ENCODE results near the gene DBET. TPM values are rescaled to one million over a fixed set of nuclear protein-coding genes. Genes with fewer than 3 reads are reported as not detected.
"Not testable (repeated sequence)": the region's sequence is repeated elsewhere in the genome, so short reads cannot be mapped to it uniquely, and the experiment has no call there.

Gene DBET
- total RNA-seq, 2 donors from 2014 or later, result not detected

- H3K4me1 ChIP-seq (ENCODE audit: control insufficient read depth, insufficient read depth, low read length); H3K36me3 Mint-ChIP-seq (ENCODE audit: low read depth); H3K4me1 Mint-ChIP-seq; H3K27me3 ChIP-seq (ENCODE audit: control insufficient read depth, insufficient read depth, low read length, poor library complexity, severe bottlenecking); DNase-seq; H3K9ac ChIP-seq (ENCODE audit: extremely low read depth, low read length, poor library complexity, severe bottlenecking); H3K4me3 Mint-ChIP-seq; H3K27me3 Mint-ChIP-seq (ENCODE audit: insufficient read depth); H3K27ac ChIP-seq (ENCODE audit: low read depth, low read length); H3K9me3 ChIP-seq (ENCODE audit: control insufficient read depth, low read length); H3K27ac Mint-ChIP-seq; H3K36me3 ChIP-seq (ENCODE audit: control insufficient read depth, insufficient read depth, low read length); H3K4me3 ChIP-seq (ENCODE audit: low read length): not testable (repeated sequence)
- peaks cover 13% of the 10 kb centered on the region for H3K9me3 Mint-ChIP-seq
- 58% methylated on average over 4 of the region's 4 CpGs; no CpG with 5 or more reads in 1 of the 2 experiments for WGBS, 2 experiments (ENCODE audit: insufficient coverage in 1 of 2, insufficient read length in 1 of 2)
These were observed 5.3 kb upstream of the DBET start for GRCh38 chr4:190058997-190059396.

GRCh38 chr4:190064805-190065204 lies 503 bp downstream of the DBET start:
- not testable (repeated sequence) for H3K27ac Mint-ChIP-seq; H3K36me3 ChIP-seq (ENCODE audit: control insufficient read depth, insufficient read depth, low read length); H3K27me3 ChIP-seq (ENCODE audit: control insufficient read depth, insufficient read depth, low read length, poor library complexity, severe bottlenecking); H3K9me3 ChIP-seq (ENCODE audit: control insufficient read depth, low read length); H3K4me1 ChIP-seq (ENCODE audit: control insufficient read depth, insufficient read depth, low read length); H3K4me3 Mint-ChIP-seq; H3K9ac ChIP-seq (ENCODE audit: extremely low read depth, low read length, poor library complexity, severe bottlenecking); H3K36me3 Mint-ChIP-seq (ENCODE audit: low read depth); DNase-seq; H3K4me3 ChIP-seq (ENCODE audit: low read length); H3K27me3 Mint-ChIP-seq (ENCODE audit: insufficient read depth); H3K27ac ChIP-seq (ENCODE audit: low read depth, low read length); H3K4me1 Mint-ChIP-seq
- WGBS, 2 experiments (ENCODE audit: insufficient coverage in 1 of 2, insufficient read length in 1 of 2), result 76% methylated on average over 3 of the region's 3 CpGs; no CpG with 5 or more reads in 1 of the 2 experiments
- peaks cover 16% of the 10 kb centered on the region for H3K9me3 Mint-ChIP-seq

- not testable (repeated sequence) for H3K36me3 Mint-ChIP-seq (ENCODE audit: low read depth); H3K9ac ChIP-seq (ENCODE audit: extremely low read depth, low read length, poor library complexity, severe bottlenecking); DNase-seq; H3K27ac ChIP-seq (ENCODE audit: low read depth, low read length); H3K4me3 Mint-ChIP-seq; H3K27ac Mint-ChIP-seq; H3K36me3 ChIP-seq (ENCODE audit: control insufficient read depth, insufficient read depth, low read length); H3K9me3 ChIP-seq (ENCODE audit: control insufficient read depth, low read length); H3K27me3 ChIP-seq (ENCODE audit: control insufficient read depth, insufficient read depth, low read length, poor library complexity, severe bottlenecking); H3K4me1 ChIP-seq (ENCODE audit: control insufficient read depth, insufficient read depth, low read length); H3K4me3 ChIP-seq (ENCODE audit: low read length); H3K4me1 Mint-ChIP-seq; H3K27me3 Mint-ChIP-seq (ENCODE audit: insufficient read depth); H3K9me3 Mint-ChIP-seq
- WGBS, 2 experiments (ENCODE audit: insufficient coverage in 1 of 2, insufficient read length in 1 of 2), result 56 to 71% methylated on average over 8 to 25 of the region's 45 CpGs
These were observed 4.0 kb downstream of the DBET start for GRCh38 chr4:190068351-190068750.

- not testable (repeated sequence) for H3K4me3 ChIP-seq (ENCODE audit: low read length); H3K9ac ChIP-seq (ENCODE audit: extremely low read depth, low read length, poor library complexity, severe bottlenecking); H3K27me3 ChIP-seq (ENCODE audit: control insufficient read depth, insufficient read depth, low read length, poor library complexity, severe bottlenecking); H3K36me3 Mint-ChIP-seq (ENCODE audit: low read depth); H3K9me3 ChIP-seq (ENCODE audit: control insufficient read depth, low read length); H3K27ac ChIP-seq (ENCODE audit: low read depth, low read length); H3K27me3 Mint-ChIP-seq (ENCODE audit: insufficient read depth); H3K27ac Mint-ChIP-seq; H3K9me3 Mint-ChIP-seq; DNase-seq; H3K36me3 ChIP-seq (ENCODE audit: control insufficient read depth, insufficient read depth, low read length); H3K4me1 ChIP-seq (ENCODE audit: control insufficient read depth, insufficient read depth, low read length); H3K4me1 Mint-ChIP-seq; H3K4me3 Mint-ChIP-seq
- no CpG with 5 or more reads among the region's 27 CpGs for WGBS, 2 experiments (ENCODE audit: insufficient coverage in 1 of 2, insufficient read length in 1 of 2)
These were observed 28.8 kb downstream of the DBET start for GRCh38 chr4:190093052-190093451.

- not testable (repeated sequence) for H3K36me3 Mint-ChIP-seq (ENCODE audit: low read depth); DNase-seq; H3K4me1 Mint-ChIP-seq; H3K9me3 ChIP-seq (ENCODE audit: control insufficient read depth, low read length); H3K27ac Mint-ChIP-seq; H3K27me3 Mint-ChIP-seq (ENCODE audit: insufficient read depth); H3K27ac ChIP-seq (ENCODE audit: low read depth, low read length); H3K9me3 Mint-ChIP-seq; H3K4me1 ChIP-seq (ENCODE audit: control insufficient read depth, insufficient read depth, low read length); H3K4me3 Mint-ChIP-seq; H3K4me3 ChIP-seq (ENCODE audit: low read length); H3K27me3 ChIP-seq (ENCODE audit: control insufficient read depth, insufficient read depth, low read length, poor library complexity, severe bottlenecking); H3K36me3 ChIP-seq (ENCODE audit: control insufficient read depth, insufficient read depth, low read length); H3K9ac ChIP-seq (ENCODE audit: extremely low read depth, low read length, poor library complexity, severe bottlenecking)
- WGBS, 2 experiments (ENCODE audit: insufficient coverage in 1 of 2, insufficient read length in 1 of 2), result no CpG with 5 or more reads among the region's 1 CpG
These were observed 29.7 kb downstream of the DBET start for GRCh38 chr4:190094031-190094430.

GRCh38 chr4:190095335-190095734 lies 31.0 kb downstream of the DBET start:
- not testable (repeated sequence) for H3K9ac ChIP-seq (ENCODE audit: extremely low read depth, low read length, poor library complexity, severe bottlenecking); H3K27ac Mint-ChIP-seq; H3K4me1 Mint-ChIP-seq; H3K9me3 ChIP-seq (ENCODE audit: control insufficient read depth, low read length); H3K4me3 Mint-ChIP-seq; H3K36me3 Mint-ChIP-seq (ENCODE audit: low read depth); H3K27me3 Mint-ChIP-seq (ENCODE audit: insufficient read depth); H3K27me3 ChIP-seq (ENCODE audit: control insufficient read depth, insufficient read depth, low read length, poor library complexity, severe bottlenecking); DNase-seq; H3K4me1 ChIP-seq (ENCODE audit: control insufficient read depth, insufficient read depth, low read length); H3K4me3 ChIP-seq (ENCODE audit: low read length); H3K36me3 ChIP-seq (ENCODE audit: control insufficient read depth, insufficient read depth, low read length); H3K9me3 Mint-ChIP-seq; H3K27ac ChIP-seq (ENCODE audit: low read depth, low read length)
- WGBS, 2 experiments (ENCODE audit: insufficient coverage in 1 of 2, insufficient read length in 1 of 2), result no CpG with 5 or more reads among the region's 6 CpGs

GRCh38 chr4:190099605-190100004 lies 35.3 kb downstream of the DBET start:
- WGBS, 2 experiments (ENCODE audit: insufficient coverage in 1 of 2, insufficient read length in 1 of 2), result 38% methylated on average over 1 of the region's 2 CpGs; no CpG with 5 or more reads in 1 of the 2 experiments
- H3K27ac Mint-ChIP-seq; H3K9ac ChIP-seq (ENCODE audit: extremely low read depth, low read length, poor library complexity, severe bottlenecking); H3K27ac ChIP-seq (ENCODE audit: low read depth, low read length); H3K36me3 ChIP-seq (ENCODE audit: control insufficient read depth, insufficient read depth, low read length); H3K9me3 ChIP-seq (ENCODE audit: control insufficient read depth, low read length); DNase-seq; H3K27me3 Mint-ChIP-seq (ENCODE audit: insufficient read depth); H3K9me3 Mint-ChIP-seq; H3K4me3 Mint-ChIP-seq; H3K4me3 ChIP-seq (ENCODE audit: low read length); H3K4me1 Mint-ChIP-seq; H3K27me3 ChIP-seq (ENCODE audit: control insufficient read depth, insufficient read depth, low read length, poor library complexity, severe bottlenecking); H3K4me1 ChIP-seq (ENCODE audit: control insufficient read depth, insufficient read depth, low read length); H3K36me3 Mint-ChIP-seq (ENCODE audit: low read depth): not testable (repeated sequence)

All from endodermal cell (in vitro differentiated cells).